IPS-15b (cell line): ENCODE results near the gene NPB.

Experiments
- H3K27me3 ChIP-seq: one replicate; pipeline ENCODE4 v1.6.1; 2013; ENCODE audit warnings: low read length; ENCODE audit not compliant: control insufficient read depth, insufficient read depth
- H3K36me3 ChIP-seq: one replicate; pipeline ENCODE4 v1.6.1; 2013; ENCODE audit warnings: low read length; ENCODE audit not compliant: control insufficient read depth, insufficient read depth
- H3K4me1 ChIP-seq: one replicate; pipeline ENCODE4 v1.6.1; 2013; ENCODE audit warnings: mild to moderate bottlenecking, low read length; ENCODE audit not compliant: control insufficient read depth, insufficient read depth
- H3K4me3 ChIP-seq: one replicate; pipeline ENCODE4 v1.5.1; 2013; ENCODE audit warnings: low read depth, low read length
- H3K9ac ChIP-seq: one replicate; pipeline ENCODE4 v1.6.1; 2013; ENCODE audit warnings: low read depth, mild to moderate bottlenecking, low read length
- H3K9me3 ChIP-seq: one replicate; pipeline ENCODE4 v1.6.1; 2013; ENCODE audit warnings: mild to moderate bottlenecking, low read length; ENCODE audit not compliant: control insufficient read depth, insufficient read depth

The NPB gene

DNA sequence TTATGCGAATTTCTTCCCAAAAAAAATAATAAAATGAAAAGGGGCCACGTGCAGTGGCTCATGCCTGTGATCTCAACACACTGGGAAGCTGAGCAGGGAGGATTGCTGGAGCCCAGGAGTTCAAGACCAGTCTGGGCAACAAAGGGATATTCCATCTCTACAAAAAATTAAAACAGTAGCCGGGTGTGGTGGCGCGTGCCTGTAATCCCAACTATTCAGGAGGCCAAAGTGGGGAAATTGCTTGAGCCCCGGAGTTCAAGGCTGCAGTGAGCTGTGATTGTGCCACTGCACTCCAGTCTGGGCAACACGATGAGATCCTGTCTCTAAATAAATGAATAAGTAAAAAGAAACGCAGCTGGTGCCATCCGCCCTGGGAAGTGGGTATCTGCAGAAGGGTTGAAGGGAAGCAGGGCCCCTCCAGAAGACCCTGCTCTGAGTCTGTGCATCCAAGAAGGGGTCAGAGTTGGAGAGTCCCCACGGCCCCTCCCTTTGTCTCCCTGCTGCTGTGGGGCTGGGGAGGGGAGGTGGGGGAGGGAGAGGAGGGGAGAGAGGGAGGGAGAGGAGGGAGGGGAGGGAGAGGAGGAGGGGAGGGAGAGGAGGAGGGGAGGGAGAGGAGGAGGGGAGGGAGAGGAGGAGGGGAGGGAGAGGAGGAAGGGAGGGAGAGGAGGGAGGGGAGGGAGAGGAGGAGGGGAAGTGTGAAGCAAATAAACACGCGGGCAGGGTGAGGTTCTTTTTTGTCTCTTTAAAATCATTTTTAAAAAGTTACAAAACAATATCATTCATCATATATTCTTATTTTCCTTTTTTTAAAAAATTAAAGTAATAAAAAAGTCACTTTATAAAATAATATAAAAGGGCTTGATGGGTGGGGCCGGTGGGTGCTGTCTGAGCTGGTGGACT lies 50.0 kb downstream of the NPB start:
- no peak overlapping the region for H3K4me3 ChIP-seq
- no peaks in the 10 kb centered on the region for H3K4me1 ChIP-seq
- no peaks in the 10 kb centered on the region for H3K36me3 ChIP-seq
- no peaks in the 10 kb centered on the region for H3K9me3 ChIP-seq
- H3K27me3 ChIP-seq = peaks cover under 1% of the 10 kb centered on the region
- no peak overlapping the region for H3K9ac ChIP-seq
